SK-MEL-5 (cell line): ENCODE data around the gene TMEM221. TPM values are rescaled to one million over a fixed set of nuclear protein-coding genes. Genes with fewer than 3 reads are reported as not detected.
A peak's percentile ranks its signal among the peaks of the same experiment; 100 is the strongest.

ENCODE experiments used
- DNase-seq: peaks from one replicate; pipeline ENCODE4 v3.0.0-alpha.2; 2016; ENCODE audit warnings: low read depth, low spot score
- in situ Hi-C: cut with HindIII; loops from 2 replicates; pipeline ENCODE4 v1.10.0; 2016; ENCODE audit warnings: low sequenced_read_pairs, high pct_unique_total_duplicates, low pct_unique_long_range_greater_than_20kb
- total RNA-seq: library from RNA; depleted of rRNA; stranded (reverse); fragments of >200 nt; shearing (Covaris generic); gene quantifications from 2 replicates; pipeline ENCODE4 v1.2.3, GENCODE V29; 2014

Gene TMEM221
- total RNA-seq, 1 experiment from 2014 or later, result 0.08 TPM

GRCh38 chr19:17420475-17420924 is 28.0 kb downstream of the TMEM221 start:
- in situ Hi-C loops, result no loop called here
- DNase-seq, result no peak

GRCh38 chr19:17419621-17420474 is 28.6 kb downstream of the TMEM221 start, which contains the start of gene MVB12A:
Gene MVB12A (plus strand): TSS chr19:17420047. CDS start chr19:17420136, 89 bp downstream.
- in situ Hi-C loops, result no loop called here
- DNase-seq, result peak; percentile 98

GRCh38 chr19:17419154-17419620 is 29.3 kb downstream of the TMEM221 start:
- in situ Hi-C loops, result no loop called here
- no peak for DNase-seq

- in situ Hi-C loops, result no loop called here
- no peak for DNase-seq
These were observed 29.8 kb downstream of the TMEM221 start for GRCh38 chr19:17418710-17419109.

DNA sequence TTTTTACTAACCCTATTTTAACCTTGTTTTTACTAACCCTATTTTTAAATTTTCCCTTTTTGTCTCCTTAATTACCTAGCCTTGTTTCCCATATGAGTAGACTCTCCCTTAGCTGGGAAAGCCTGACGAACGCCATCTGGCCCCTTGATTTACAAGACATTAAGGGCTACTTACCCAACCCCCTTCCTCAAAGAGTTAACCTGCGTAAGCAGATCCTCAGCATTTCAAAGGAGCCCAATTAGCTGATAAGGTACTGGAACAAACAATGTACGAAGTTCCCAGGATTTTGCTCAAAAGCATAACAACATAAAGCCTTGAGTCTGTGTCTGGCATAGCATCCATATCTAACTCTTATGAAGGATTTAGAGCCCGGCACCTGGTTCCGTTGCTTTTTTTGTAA is 33.3 kb downstream of the TMEM221 start:
- DNase-seq, result no peak
- in situ Hi-C loops, result no loop called here

DNA sequence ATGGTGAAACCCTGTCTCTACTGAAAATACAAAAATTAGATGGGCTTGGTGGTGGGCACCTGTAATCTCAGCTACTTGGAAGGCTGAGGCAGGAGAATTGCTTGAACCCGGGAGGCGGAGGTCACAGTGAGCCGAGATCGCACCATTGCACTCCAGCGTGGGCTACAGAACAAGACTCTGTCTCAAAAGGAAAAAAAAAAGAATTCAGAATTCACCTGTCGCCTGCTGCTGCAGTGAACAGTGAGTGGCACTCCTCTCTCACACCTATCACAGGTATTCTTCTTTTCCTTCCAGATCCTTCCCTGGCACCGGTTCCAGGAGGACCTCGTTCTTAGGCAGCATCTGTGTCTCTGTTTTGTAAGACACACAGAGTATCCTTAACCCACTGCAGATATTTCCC is 34.4 kb downstream of the TMEM221 start:
- in situ Hi-C loops, result no loop called here
- no peak for DNase-seq

GRCh38 chr19:17411801-17412200 is 36.7 kb downstream of the TMEM221 start:
- DNase-seq, result no peak
- in situ Hi-C loops, result no loop called here

DNA sequence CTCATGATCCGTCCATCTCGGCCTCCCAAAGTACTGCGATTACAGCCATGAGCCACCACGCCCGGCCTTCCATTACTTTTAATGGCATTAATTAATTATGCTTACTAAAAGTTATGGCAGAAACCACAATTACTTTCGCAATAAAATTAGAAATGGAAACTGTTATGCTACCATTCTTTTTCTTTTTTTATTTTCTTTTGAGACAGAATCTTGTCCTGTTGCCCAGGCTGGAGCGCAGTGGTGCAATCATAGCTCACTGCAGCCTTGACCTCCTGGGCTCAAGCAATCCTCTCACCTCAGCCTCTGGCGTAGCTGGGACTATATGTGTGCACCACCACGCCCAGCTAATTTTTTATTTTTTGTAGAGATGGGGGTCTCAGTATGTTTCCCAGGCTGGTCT is 38.5 kb downstream of the TMEM221 start:
- in situ Hi-C loops, result no loop called here
- no peak for DNase-seq

DNA sequence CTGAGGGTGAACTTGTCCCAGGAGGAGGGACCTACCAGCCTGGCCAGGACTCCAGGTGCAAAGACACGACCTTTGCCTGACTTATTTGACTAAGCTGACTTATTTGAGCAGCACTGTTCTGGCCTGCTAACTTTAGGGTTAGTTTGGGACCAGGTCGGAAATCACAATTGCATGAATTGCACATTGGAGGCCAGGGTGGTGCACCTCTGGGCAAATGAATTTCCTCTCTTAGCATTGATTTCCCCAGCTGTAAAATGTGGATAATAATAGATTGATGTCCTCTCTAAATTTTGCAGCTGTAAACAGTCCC is 41.6 kb downstream of the TMEM221 start:
- in situ Hi-C loops, result no loop called here
- no peak for DNase-seq

DNA sequence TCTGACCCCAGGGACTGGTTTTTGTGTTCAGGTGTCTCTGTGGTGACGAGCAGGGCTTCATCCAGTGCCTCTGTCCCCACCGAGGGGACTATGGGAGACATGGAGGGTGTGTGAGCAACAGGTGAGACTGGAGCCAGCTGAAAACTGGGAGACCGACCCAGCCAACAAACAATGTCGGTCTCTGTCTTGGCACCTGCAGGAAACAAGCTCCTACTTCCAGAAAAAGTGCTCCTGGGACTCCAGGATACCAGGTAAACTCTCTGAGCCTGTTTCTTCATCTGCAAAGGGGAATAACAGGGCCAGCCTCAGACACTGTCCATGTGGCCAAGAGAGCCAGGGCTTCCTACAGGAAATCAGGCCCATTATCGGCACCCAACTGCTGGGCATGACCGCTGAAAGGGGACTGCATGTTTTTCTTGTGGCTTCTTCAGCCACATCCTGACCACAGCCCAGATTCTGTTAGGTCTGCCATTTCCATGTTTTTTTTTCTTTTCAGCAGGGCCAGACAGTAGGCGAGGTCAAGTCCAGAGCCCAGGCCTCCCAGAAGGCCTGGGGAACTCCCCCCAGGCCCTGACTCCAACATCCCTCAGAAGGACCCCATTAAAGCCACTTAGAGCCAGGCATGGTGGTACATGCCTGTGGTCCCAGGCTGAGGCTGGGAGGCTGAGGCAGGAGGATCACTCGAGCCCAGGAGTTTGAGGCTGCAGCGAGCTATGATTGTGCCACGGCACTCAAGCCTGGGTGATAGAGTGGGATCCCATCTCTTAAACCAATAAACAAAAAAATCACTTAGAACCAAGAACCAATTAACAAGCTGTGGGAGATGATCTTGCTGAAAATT is 42.2 kb downstream of the TMEM221 start:
- in situ Hi-C loops, result no loop called here
- DNase-seq, result no peak

- in situ Hi-C loops, result no loop called here
- DNase-seq, result peak; percentile 32
These were observed 43.0 kb downstream of the TMEM221 start, which contains the start of gene BST2 for GRCh38 chr19:17405250-17406045. Gene BST2 (minus strand): TSS chr19:17405630. CDS start chr19:17405575, 55 bp downstream.

- no peak for DNase-seq
These were observed 43.7 kb downstream of the TMEM221 start for GRCh38 chr19:17404621-17405249.

GRCh38 chr19:17404015-17404414 is 44.5 kb downstream of the TMEM221 start:
- no peak for DNase-seq
- in situ Hi-C loops, result no loop called here

More at GRCh38 chr19:17404621-17405249, 43.7 kb downstream of the TMEM221 start:
- in situ Hi-C loops, result no loop called here

- DNase-seq, result no peak
- in situ Hi-C loops, result no loop called here
These were observed 45.2 kb downstream of the TMEM221 start for GRCh38 chr19:17402982-17403855.

GRCh38 chr19:17401628-17402027 is 46.8 kb downstream of the TMEM221 start:
- DNase-seq, result no peak
- in situ Hi-C loops, result no loop called here

DNA sequence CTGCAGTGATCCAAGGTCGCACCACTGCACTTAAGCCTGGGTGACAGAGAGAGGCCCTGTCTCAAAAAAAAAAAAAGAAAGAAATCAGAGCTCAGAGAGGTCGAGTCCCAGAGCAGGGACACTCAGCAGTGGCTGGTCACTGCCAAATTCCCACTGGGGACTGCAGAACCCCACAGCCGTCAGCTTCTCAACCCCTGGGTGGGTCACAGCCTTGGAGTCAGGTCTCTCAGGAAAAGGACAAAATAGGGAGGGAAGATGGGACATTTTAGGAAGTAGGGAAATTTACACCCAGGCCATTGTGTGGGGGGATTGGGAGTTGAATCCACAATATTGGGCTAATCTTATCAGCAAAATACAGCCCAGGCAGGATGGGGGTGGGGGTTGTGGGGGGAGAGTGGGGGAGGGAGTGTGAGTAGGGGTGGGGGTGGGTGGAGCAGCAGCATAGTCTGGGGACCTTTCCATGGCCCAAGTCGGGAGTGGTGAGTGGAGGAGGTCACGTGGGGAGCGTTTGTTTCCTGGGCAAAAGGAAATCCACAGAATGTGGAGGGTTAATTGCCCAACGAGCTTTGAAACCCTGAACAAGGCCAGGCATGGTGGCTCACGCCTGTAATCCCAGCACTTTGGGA is 49.5 kb downstream of the TMEM221 start:
- DNase-seq, result no peak
- in situ Hi-C loops, result no loop called here
